WTC11 (cell line): ENCODE data around the gene DAB2. TPM values are rescaled to one million over a fixed set of nuclear protein-coding genes. Genes with fewer than 3 reads are reported as not detected.

Source experiments
- ATAC-seq: fragments of 200-7000 bp; cut with Tn5 transposase; 2 replicates; pipeline ENCODE4 v1.10.0; 2021; ENCODE audit warnings: mild to moderate bottlenecking, moderate library complexity
- CTCF ChIA-PET: fragments of 300-600 bp; sonication (Branson Sonifier 250); formaldehyde crosslinking; loops from one replicate; lab custom pipeline; 2021; ENCODE audit warnings: antibody characterized with exemption; lab: Charles Lee
- POLR2A ChIA-PET: fragments of 350-600 bp; sonication (Branson Sonifier 250); formaldehyde crosslinking; loops from one replicate; lab custom pipeline; 2021; ENCODE audit warnings: antibody characterized with exemption; lab: Charles Lee
- DNase-seq: peaks from one replicate; pipeline ENCODE4 v3.0.0; 2021; ENCODE audit warnings: low spot score
- H3K27ac Mint-ChIP-seq: 2 replicates; pipeline ENCODE4 v1.8.0; 2021; ENCODE audit warnings: mixed read lengths
- H3K27me3 Mint-ChIP-seq: 2 replicates; pipeline ENCODE4 v1.8.0; 2021; ENCODE audit warnings: low read depth, mild to moderate bottlenecking, moderate library complexity, mixed read lengths
- H3K36me3 Mint-ChIP-seq: 2 replicates; pipeline ENCODE4 v1.8.0; 2021; ENCODE audit warnings: mixed read lengths
- H3K4me1 Mint-ChIP-seq: 2 replicates; pipeline ENCODE4 v1.8.0; 2022; ENCODE audit warnings: mixed read lengths
- H3K4me3 Mint-ChIP-seq: 2 replicates; pipeline ENCODE4 v1.8.0; 2021; ENCODE audit warnings: mild to moderate bottlenecking, moderate library complexity, mixed read lengths
- H3K9me3 Mint-ChIP-seq: 2 replicates; pipeline ENCODE4 v1.8.0; 2021; ENCODE audit warnings: mixed read lengths
- ATF1 ChIP-seq: sonication (generic); formaldehyde crosslinking; IDR thresholded peaks from 2 replicates; pipeline ENCODE4 v1.8.1; 2023; ENCODE audit warnings: mild to moderate bottlenecking, moderate library complexity, missing genetic modification reagents
- FOXK1 ChIP-seq: sonication (generic); formaldehyde crosslinking; IDR thresholded peaks from 2 replicates; pipeline ENCODE4 v1.8.0; 2022; ENCODE audit warnings: mild to moderate bottlenecking, moderate library complexity, missing genetic modification reagents
- NFYB ChIP-seq: sonication (generic); formaldehyde crosslinking; conservative IDR thresholded peaks from 2 replicates; pipeline ENCODE4 v1.8.0; 2022; ENCODE audit warnings: low read depth, missing genetic modification reagents
- NR3C1 ChIP-seq: sonication (generic); formaldehyde crosslinking; conservative IDR thresholded peaks from 2 replicates; pipeline ENCODE4 v1.8.1; 2023; ENCODE audit warnings: low read depth, mild to moderate bottlenecking, missing genetic modification reagents
- OVOL2 ChIP-seq: fragments of 250-450 bp; sonication (Bioruptor Pico); IDR thresholded peaks from 2 replicates; pipeline ENCODE4 v1.9.0; 2021; ENCODE audit warnings: mild to moderate bottlenecking, borderline replicate concordance
- SP1 ChIP-seq: sonication (generic); formaldehyde crosslinking; conservative IDR thresholded peaks from 2 replicates; pipeline ENCODE4 v1.8.1; 2022; ENCODE audit warnings: missing genetic modification reagents
- ZNF232 ChIP-seq: sonication (generic); formaldehyde crosslinking; IDR thresholded peaks from 2 replicates; pipeline ENCODE4 v1.8.0; 2022; ENCODE audit warnings: mild to moderate bottlenecking, missing genetic modification reagents
- ZNF396 ChIP-seq: fragments of 250-450 bp; sonication (Bioruptor Pico); IDR thresholded peaks from 2 replicates; pipeline ENCODE4 v1.8.0; 2021; ENCODE audit warnings: mild to moderate bottlenecking, moderate library complexity, borderline replicate concordance
- ZNF416 ChIP-seq: fragments of 250-450 bp; sonication (Bioruptor Pico); IDR thresholded peaks from 2 replicates; pipeline ENCODE4 v1.9.0; 2021; ENCODE audit warnings: mild to moderate bottlenecking, inconsistent platforms
- ZNF671 ChIP-seq: fragments of 250-450 bp; sonication (Bioruptor Pico); IDR thresholded peaks from 2 replicates; pipeline ENCODE4 v1.8.0; 2021; ENCODE audit warnings: mild to moderate bottlenecking
- total RNA-seq: library from RNA; stranded (reverse); gene quantifications from 3 replicates; pipeline ENCODE4 v1.2.3, GENCODE V29; 2021
- TF ChIP-seq, protein P1 (sequence below): sonication (generic); formaldehyde crosslinking; IDR thresholded peaks from 2 replicates; pipeline ENCODE4 v1.8.1; 2023; ENCODE audit warnings: mild to moderate bottlenecking, missing genetic modification reagents, moderate library complexity
- TF ChIP-seq, protein P2 (sequence below): fragments of 250-450 bp; sonication (Bioruptor Pico); IDR thresholded peaks from 2 replicates; pipeline ENCODE4 v1.9.0; 2021; ENCODE audit warnings: mild to moderate bottlenecking
- TF ChIP-seq, protein P3 (sequence below): sonication (generic); formaldehyde crosslinking; IDR thresholded peaks from 2 replicates; pipeline ENCODE4 v1.8.1; 2023; ENCODE audit warnings: mild to moderate bottlenecking, moderate library complexity, missing genetic modification reagents
- TF ChIP-seq, protein P4 (sequence below): fragments of 250-450 bp; sonication (Bioruptor Pico); IDR thresholded peaks from 2 replicates; pipeline ENCODE4 v1.9.0; 2021; ENCODE audit warnings: mild to moderate bottlenecking
- TF ChIP-seq, protein P5 (sequence below): sonication (generic); formaldehyde crosslinking; IDR thresholded peaks from 2 replicates; pipeline ENCODE4 v1.8.1; 2023; ENCODE audit warnings: mild to moderate bottlenecking, missing genetic modification reagents
- TF ChIP-seq, protein P6 (sequence below): fragments of 250-450 bp; sonication (Bioruptor Pico); IDR thresholded peaks from 2 replicates; pipeline ENCODE4 v1.9.0; 2021; ENCODE audit warnings: mild to moderate bottlenecking, borderline replicate concordance
- TF ChIP-seq, protein P7 (sequence below): sonication (generic); formaldehyde crosslinking; IDR thresholded peaks from 2 replicates; pipeline ENCODE4 v1.8.0; 2022; ENCODE audit warnings: missing genetic modification reagents

Gene DAB2
- total RNA-seq, 1 experiment from 2014 or later = 7.2 TPM

DNA sequence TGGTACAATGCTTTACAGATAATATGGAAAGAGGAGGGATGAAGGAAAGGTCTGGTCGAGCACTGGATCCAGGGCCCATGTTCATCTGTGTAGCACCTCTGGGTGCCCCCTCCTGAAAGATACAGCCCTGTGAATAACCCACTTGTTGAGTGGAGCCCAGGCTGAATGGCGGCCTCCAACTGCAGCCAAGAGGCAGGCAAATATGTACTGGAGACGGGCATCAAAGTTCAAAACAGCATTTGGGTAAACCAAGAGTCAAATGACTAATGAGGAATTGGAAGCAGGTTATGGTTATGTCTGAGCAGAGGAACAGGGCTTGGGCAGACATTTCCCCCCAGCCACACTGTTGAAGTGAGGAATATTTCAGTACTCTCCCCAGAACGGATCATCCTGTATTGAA, 61.6 kb downstream of the DAB2 start:
- ChIA-PET POLR2A (interaction anchor here (0.7 kb wide), 1 partner anchor 9 kb away, joined by 3 read pairs; no protein-coding TSS in a partner anchor), CTCF (interaction anchor here (1.4 to 2.7 kb wide), 2 partner anchors 13 to 184 kb away, joined by 6 to 15 read pairs; no protein-coding TSS in a partner anchor)
- H3K36me3 Mint-ChIP-seq = peaks cover 8% of the 10 kb centered on the region
- no peaks in the 10 kb centered on the region for H3K27me3 Mint-ChIP-seq
- H3K4me3 Mint-ChIP-seq = no peak overlapping the region
- H3K4me1 Mint-ChIP-seq = peaks cover 32% of the 10 kb centered on the region
- no peak for ATAC-seq
- peaks cover 12% of the 10 kb centered on the region for H3K9me3 Mint-ChIP-seq
- no peak for DNase-seq
- H3K27ac Mint-ChIP-seq = no peak overlapping the region
- TF ChIP-seq, protein P1, sequence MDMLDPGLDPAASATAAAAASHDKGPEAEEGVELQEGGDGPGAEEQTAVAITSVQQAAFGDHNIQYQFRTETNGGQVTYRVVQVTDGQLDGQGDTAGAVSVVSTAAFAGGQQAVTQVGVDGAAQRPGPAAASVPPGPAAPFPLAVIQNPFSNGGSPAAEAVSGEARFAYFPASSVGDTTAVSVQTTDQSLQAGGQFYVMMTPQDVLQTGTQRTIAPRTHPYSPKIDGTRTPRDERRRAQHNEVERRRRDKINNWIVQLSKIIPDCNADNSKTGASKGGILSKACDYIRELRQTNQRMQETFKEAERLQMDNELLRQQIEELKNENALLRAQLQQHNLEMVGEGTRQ (CRISPR knock-in tag) = no peak
- no peak for TF ChIP-seq NR3C1 (CRISPR knock-in tag)
- TF ChIP-seq, protein P2, sequence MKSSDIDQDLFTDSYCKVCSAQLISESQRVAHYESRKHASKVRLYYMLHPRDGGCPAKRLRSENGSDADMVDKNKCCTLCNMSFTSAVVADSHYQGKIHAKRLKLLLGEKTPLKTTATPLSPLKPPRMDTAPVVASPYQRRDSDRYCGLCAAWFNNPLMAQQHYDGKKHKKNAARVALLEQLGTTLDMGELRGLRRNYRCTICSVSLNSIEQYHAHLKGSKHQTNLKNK (CRISPR knock-in tag) = no peak
- TF ChIP-seq, protein P3, sequence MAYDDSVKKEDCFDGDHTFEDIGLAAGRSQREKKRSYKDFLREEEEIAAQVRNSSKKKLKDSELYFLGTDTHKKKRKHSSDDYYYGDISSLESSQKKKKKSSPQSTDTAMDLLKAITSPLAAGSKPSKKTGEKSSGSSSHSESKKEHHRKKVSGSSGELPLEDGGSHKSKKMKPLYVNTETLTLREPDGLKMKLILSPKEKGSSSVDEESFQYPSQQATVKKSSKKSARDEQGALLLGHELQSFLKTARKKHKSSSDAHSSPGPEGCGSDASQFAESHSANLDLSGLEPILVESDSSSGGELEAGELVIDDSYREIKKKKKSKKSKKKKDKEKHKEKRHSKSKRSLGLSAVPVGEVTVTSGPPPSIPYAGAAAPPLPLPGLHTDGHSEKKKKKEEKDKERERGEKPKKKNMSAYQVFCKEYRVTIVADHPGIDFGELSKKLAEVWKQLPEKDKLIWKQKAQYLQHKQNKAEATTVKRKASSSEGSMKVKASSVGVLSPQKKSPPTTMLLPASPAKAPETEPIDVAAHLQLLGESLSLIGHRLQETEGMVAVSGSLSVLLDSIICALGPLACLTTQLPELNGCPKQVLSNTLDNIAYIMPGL (CRISPR knock-in tag) = no peak
- TF ChIP-seq OVOL2 = no peak
- TF ChIP-seq ZNF396 (CRISPR knock-in tag) = no peak
- TF ChIP-seq FOXK1 (CRISPR knock-in tag) = no peak
- TF ChIP-seq, protein P4, sequence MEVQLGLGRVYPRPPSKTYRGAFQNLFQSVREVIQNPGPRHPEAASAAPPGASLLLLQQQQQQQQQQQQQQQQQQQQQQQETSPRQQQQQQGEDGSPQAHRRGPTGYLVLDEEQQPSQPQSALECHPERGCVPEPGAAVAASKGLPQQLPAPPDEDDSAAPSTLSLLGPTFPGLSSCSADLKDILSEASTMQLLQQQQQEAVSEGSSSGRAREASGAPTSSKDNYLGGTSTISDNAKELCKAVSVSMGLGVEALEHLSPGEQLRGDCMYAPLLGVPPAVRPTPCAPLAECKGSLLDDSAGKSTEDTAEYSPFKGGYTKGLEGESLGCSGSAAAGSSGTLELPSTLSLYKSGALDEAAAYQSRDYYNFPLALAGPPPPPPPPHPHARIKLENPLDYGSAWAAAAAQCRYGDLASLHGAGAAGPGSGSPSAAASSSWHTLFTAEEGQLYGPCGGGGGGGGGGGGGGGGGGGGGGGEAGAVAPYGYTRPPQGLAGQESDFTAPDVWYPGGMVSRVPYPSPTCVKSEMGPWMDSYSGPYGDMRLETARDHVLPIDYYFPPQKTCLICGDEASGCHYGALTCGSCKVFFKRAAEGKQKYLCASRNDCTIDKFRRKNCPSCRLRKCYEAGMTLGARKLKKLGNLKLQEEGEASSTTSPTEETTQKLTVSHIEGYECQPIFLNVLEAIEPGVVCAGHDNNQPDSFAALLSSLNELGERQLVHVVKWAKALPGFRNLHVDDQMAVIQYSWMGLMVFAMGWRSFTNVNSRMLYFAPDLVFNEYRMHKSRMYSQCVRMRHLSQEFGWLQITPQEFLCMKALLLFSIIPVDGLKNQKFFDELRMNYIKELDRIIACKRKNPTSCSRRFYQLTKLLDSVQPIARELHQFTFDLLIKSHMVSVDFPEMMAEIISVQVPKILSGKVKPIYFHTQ (CRISPR knock-in tag) = no peak
- TF ChIP-seq ZNF671 (CRISPR knock-in tag) = no peak
- no peak for TF ChIP-seq SP1 (CRISPR knock-in tag)
- TF ChIP-seq ATF1 (CRISPR knock-in tag) = no peak
- TF ChIP-seq, protein P5, sequence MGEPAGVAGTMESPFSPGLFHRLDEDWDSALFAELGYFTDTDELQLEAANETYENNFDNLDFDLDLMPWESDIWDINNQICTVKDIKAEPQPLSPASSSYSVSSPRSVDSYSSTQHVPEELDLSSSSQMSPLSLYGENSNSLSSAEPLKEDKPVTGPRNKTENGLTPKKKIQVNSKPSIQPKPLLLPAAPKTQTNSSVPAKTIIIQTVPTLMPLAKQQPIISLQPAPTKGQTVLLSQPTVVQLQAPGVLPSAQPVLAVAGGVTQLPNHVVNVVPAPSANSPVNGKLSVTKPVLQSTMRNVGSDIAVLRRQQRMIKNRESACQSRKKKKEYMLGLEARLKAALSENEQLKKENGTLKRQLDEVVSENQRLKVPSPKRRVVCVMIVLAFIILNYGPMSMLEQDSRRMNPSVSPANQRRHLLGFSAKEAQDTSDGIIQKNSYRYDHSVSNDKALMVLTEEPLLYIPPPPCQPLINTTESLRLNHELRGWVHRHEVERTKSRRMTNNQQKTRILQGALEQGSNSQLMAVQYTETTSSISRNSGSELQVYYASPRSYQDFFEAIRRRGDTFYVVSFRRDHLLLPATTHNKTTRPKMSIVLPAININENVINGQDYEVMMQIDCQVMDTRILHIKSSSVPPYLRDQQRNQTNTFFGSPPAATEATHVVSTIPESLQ (CRISPR knock-in tag) = no peak
- TF ChIP-seq ZNF416 (CRISPR knock-in tag) = no peak
- TF ChIP-seq, protein P6, sequence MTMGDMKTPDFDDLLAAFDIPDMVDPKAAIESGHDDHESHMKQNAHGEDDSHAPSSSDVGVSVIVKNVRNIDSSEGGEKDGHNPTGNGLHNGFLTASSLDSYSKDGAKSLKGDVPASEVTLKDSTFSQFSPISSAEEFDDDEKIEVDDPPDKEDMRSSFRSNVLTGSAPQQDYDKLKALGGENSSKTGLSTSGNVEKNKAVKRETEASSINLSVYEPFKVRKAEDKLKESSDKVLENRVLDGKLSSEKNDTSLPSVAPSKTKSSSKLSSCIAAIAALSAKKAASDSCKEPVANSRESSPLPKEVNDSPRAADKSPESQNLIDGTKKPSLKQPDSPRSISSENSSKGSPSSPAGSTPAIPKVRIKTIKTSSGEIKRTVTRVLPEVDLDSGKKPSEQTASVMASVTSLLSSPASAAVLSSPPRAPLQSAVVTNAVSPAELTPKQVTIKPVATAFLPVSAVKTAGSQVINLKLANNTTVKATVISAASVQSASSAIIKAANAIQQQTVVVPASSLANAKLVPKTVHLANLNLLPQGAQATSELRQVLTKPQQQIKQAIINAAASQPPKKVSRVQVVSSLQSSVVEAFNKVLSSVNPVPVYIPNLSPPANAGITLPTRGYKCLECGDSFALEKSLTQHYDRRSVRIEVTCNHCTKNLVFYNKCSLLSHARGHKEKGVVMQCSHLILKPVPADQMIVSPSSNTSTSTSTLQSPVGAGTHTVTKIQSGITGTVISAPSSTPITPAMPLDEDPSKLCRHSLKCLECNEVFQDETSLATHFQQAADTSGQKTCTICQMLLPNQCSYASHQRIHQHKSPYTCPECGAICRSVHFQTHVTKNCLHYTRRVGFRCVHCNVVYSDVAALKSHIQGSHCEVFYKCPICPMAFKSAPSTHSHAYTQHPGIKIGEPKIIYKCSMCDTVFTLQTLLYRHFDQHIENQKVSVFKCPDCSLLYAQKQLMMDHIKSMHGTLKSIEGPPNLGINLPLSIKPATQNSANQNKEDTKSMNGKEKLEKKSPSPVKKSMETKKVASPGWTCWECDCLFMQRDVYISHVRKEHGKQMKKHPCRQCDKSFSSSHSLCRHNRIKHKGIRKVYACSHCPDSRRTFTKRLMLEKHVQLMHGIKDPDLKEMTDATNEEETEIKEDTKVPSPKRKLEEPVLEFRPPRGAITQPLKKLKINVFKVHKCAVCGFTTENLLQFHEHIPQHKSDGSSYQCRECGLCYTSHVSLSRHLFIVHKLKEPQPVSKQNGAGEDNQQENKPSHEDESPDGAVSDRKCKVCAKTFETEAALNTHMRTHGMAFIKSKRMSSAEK (CRISPR knock-in tag) = no peak
- TF ChIP-seq, protein P7, sequence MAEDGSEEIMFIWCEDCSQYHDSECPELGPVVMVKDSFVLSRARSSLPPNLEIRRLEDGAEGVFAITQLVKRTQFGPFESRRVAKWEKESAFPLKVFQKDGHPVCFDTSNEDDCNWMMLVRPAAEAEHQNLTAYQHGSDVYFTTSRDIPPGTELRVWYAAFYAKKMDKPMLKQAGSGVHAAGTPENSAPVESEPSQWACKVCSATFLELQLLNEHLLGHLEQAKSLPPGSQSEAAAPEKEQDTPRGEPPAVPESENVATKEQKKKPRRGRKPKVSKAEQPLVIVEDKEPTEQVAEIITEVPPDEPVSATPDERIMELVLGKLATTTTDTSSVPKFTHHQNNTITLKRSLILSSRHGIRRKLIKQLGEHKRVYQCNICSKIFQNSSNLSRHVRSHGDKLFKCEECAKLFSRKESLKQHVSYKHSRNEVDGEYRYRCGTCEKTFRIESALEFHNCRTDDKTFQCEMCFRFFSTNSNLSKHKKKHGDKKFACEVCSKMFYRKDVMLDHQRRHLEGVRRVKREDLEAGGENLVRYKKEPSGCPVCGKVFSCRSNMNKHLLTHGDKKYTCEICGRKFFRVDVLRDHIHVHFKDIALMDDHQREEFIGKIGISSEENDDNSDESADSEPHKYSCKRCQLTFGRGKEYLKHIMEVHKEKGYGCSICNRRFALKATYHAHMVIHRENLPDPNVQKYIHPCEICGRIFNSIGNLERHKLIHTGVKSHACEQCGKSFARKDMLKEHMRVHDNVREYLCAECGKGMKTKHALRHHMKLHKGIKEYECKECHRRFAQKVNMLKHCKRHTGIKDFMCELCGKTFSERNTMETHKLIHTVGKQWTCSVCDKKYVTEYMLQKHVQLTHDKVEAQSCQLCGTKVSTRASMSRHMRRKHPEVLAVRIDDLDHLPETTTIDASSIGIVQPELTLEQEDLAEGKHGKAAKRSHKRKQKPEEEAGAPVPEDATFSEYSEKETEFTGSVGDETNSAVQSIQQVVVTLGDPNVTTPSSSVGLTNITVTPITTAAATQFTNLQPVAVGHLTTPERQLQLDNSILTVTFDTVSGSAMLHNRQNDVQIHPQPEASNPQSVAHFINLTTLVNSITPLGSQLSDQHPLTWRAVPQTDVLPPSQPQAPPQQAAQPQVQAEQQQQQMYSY = no peak
- TF ChIP-seq NFYB (CRISPR knock-in tag) = no peak
- TF ChIP-seq ZNF232 (CRISPR knock-in tag) = no peak
- TF ChIP-seq, all 79 proteins: peak for 0
